ENCODE data around the gene RCAN1.
"Not testable (repeated sequence)": the region's sequence is repeated elsewhere in the genome, so short reads cannot be mapped to it uniquely, and the experiment has no call there.

Gene RCAN1

GRCh38 chr21:34554670-34555069, 60.2 kb downstream of the RCAN1 start:
- not testable (repeated sequence) for DNase-seq; H3K23ac ChIP-seq (ENCODE audit: low read length); H2BK5ac ChIP-seq (ENCODE audit: low read depth, low read length, poor library complexity); H3K18ac ChIP-seq (ENCODE audit: low read length); H2AFZ ChIP-seq (ENCODE audit: insufficient read depth, low read length, poor library complexity); H3K4me1 ChIP-seq (ENCODE audit: control insufficient read depth in 1 of 2, insufficient read depth in 2 of 2, low read length in 2 of 2); H4K91ac ChIP-seq (ENCODE audit: low read depth, low read length); H4K8ac ChIP-seq (ENCODE audit: low read depth, low read length); H3K4me3 ChIP-seq (ENCODE audit: low read depth, low read length); H3K14ac ChIP-seq (ENCODE audit: low read length); H3K27ac ChIP-seq (ENCODE audit: low read depth, low read length); H4K12ac ChIP-seq (ENCODE audit: low read depth, low read length); H3K79me2 ChIP-seq (ENCODE audit: control insufficient read depth, insufficient read depth, low read length, poor library complexity); H2BK120ac ChIP-seq (ENCODE audit: insufficient read depth, low read length, poor library complexity); H3K4ac ChIP-seq (ENCODE audit: low read depth, low read length); H2BK12ac ChIP-seq (ENCODE audit: low read length); H3K4me2 ChIP-seq (ENCODE audit: low read length); H3K36me3 ChIP-seq (ENCODE audit: control insufficient read depth in 1 of 2, insufficient read depth in 2 of 2, low read length in 2 of 2); H3K27me3 ChIP-seq (ENCODE audit: insufficient read depth, low read length); H3K9ac ChIP-seq (ENCODE audit: low read length); H2AK5ac ChIP-seq (ENCODE audit: low read length); H3K9me3 ChIP-seq (ENCODE audit: insufficient read depth, low read depth, low read length); H3K79me1 ChIP-seq (ENCODE audit: low read length)
- WGBS (ENCODE audit: extremely low coverage, insufficient coverage, insufficient read length), result no CpG with 5 or more reads among the region's 2 CpGs

DNA sequence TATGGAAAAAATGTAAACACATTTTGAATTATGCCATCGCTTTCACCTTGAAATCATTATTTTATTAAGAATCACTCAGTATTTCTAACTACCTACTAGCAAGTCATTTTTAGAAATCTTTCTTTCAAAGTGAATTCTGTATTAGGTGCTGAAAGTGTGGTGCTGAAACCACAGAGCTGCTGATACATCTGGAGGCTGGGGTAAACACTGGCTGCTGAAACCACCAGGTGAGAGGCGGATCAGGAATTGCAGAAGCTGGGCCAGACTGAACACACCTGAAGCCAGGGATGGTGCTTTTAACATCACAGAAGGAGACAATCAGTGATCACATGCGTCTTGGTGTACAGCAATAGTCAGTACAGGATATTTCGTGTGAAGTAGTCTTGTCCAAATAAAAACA, 60.7 kb downstream of the RCAN1 start:
- no CpG with 5 or more reads among the region's 4 CpGs for WGBS (ENCODE audit: extremely low coverage, insufficient coverage, insufficient read length)
- Histone ChIP-seq H4K91ac (ENCODE audit: low read depth, low read length) (no peak overlapping the region), H3K4me2 (ENCODE audit: low read length) (no peak overlapping the region), H2BK120ac (ENCODE audit: insufficient read depth, low read length, poor library complexity) (no peak overlapping the region), H3K4me3 (ENCODE audit: low read depth, low read length) (no peak overlapping the region), H3K79me2 (ENCODE audit: control insufficient read depth, insufficient read depth, low read length, poor library complexity) (no peaks in the 10 kb centered on the region), H3K27me3 (ENCODE audit: insufficient read depth, low read length) (no peaks in the 10 kb centered on the region), H3K9me3 (ENCODE audit: insufficient read depth, low read depth, low read length) (peaks cover 4% of the 10 kb centered on the region), H2AK5ac (ENCODE audit: low read length) (no peak overlapping the region), H3K4ac (ENCODE audit: low read depth, low read length) (no peak overlapping the region), H3K27ac (ENCODE audit: low read depth, low read length) (no peak overlapping the region), H3K14ac (ENCODE audit: low read length) (no peak overlapping the region), H2BK5ac (ENCODE audit: low read depth, low read length, poor library complexity) (no peak overlapping the region), H4K12ac (ENCODE audit: low read depth, low read length) (no peak overlapping the region), H3K9ac (ENCODE audit: low read length) (no peak overlapping the region), H2BK12ac (ENCODE audit: low read length) (no peak overlapping the region), H3K79me1 (ENCODE audit: low read length) (no peaks in the 10 kb centered on the region), H3K23ac (ENCODE audit: low read length) (no peak overlapping the region), H3K36me3 (ENCODE audit: control insufficient read depth in 1 of 2, insufficient read depth in 2 of 2, low read length in 2 of 2) (no peaks in the 10 kb centered on the region), H2AFZ (ENCODE audit: insufficient read depth, low read length, poor library complexity) (no peak overlapping the region), H4K8ac (ENCODE audit: low read depth, low read length) (no peak overlapping the region), H3K18ac (ENCODE audit: low read length) (no peak overlapping the region), H3K4me1 (ENCODE audit: control insufficient read depth in 1 of 2, insufficient read depth in 2 of 2, low read length in 2 of 2) (peaks cover 0 to 3% of the 10 kb centered on the region in 2 experiments)
- DNase-seq, result no peak

DNA sequence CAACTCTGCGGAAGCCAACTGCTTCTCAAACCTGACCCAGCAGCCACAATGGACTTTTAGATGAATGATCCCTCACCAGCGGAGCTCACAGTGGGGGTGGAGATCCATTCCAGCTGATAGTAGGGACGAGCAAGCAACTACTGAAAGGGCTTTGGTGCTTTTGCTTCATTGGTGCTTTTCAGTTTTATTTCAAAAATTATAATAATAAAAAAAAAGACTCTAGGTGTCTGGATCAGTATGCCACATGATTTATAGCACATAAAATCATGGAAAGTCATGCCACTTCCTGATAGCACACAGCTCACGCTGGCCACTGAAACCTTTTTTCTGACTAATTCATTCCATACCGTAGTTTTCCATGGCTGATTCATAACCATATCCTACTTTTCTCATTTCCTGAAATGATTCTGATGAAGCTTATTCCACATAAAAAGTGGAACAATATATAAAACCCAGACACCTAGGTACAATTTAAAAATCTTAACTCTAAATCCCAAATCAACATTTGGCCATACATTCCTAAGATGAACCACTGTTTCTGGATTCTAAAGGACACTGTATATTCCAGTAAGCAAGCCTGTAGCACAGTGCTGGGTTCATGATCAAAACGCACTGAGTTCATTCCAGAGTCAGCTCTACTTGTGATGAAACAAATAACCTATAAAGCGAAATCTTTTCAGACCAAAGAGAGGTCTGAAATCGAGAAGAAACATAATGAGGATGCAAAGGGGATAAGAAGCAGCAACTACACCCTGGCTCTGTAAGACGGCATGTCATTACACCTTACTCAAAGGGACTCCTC, 61.6 kb downstream of the RCAN1 start:
- no peaks in the 10 kb centered on the region for H3K79me1 ChIP-seq (ENCODE audit: low read length)
- no peak overlapping the region for H3K14ac ChIP-seq (ENCODE audit: low read length)
- no peak overlapping the region for H4K91ac ChIP-seq (ENCODE audit: low read depth, low read length)
- H2BK120ac ChIP-seq (ENCODE audit: insufficient read depth, low read length, poor library complexity), result no peak overlapping the region
- no peak overlapping the region for H3K4me2 ChIP-seq (ENCODE audit: low read length)
- no peak overlapping the region for H4K12ac ChIP-seq (ENCODE audit: low read depth, low read length)
- H2BK5ac ChIP-seq (ENCODE audit: low read depth, low read length, poor library complexity), result no peak overlapping the region
- no peak overlapping the region for H3K18ac ChIP-seq (ENCODE audit: low read length)
- no peaks in the 10 kb centered on the region for H3K36me3 ChIP-seq (ENCODE audit: control insufficient read depth in 1 of 2, insufficient read depth in 2 of 2, low read length in 2 of 2)
- no peak overlapping the region for H3K27ac ChIP-seq (ENCODE audit: low read depth, low read length)
- H3K9me3 ChIP-seq (ENCODE audit: insufficient read depth, low read depth, low read length), result peaks cover 4% of the 10 kb centered on the region
- peak in 1 of 2 donors; percentile 65 for DNase-seq
- peaks cover 0 to 4% of the 10 kb centered on the region in 2 experiments for H3K4me1 ChIP-seq (ENCODE audit: control insufficient read depth in 1 of 2, insufficient read depth in 2 of 2, low read length in 2 of 2)
- H2AK5ac ChIP-seq (ENCODE audit: low read length), result no peak overlapping the region
- no peak overlapping the region for H3K4ac ChIP-seq (ENCODE audit: low read depth, low read length)
- no peaks in the 10 kb centered on the region for H3K79me2 ChIP-seq (ENCODE audit: control insufficient read depth, insufficient read depth, low read length, poor library complexity)
- no peak overlapping the region for H3K23ac ChIP-seq (ENCODE audit: low read length)
- H3K9ac ChIP-seq (ENCODE audit: low read length), result no peak overlapping the region
- no peak overlapping the region for H2AFZ ChIP-seq (ENCODE audit: insufficient read depth, low read length, poor library complexity)
- no peak overlapping the region for H3K4me3 ChIP-seq (ENCODE audit: low read depth, low read length)
- WGBS (ENCODE audit: extremely low coverage, insufficient coverage, insufficient read length), result no CpG with 5 or more reads among the region's 9 CpGs
- no peak overlapping the region for H2BK12ac ChIP-seq (ENCODE audit: low read length)
- H3K27me3 ChIP-seq (ENCODE audit: insufficient read depth, low read length), result no peaks in the 10 kb centered on the region
- H4K8ac ChIP-seq (ENCODE audit: low read depth, low read length), result no peak overlapping the region

GRCh38 chr21:34552360-34553098, 62.4 kb downstream of the RCAN1 start:
- no peaks in the 10 kb centered on the region for H3K79me2 ChIP-seq (ENCODE audit: control insufficient read depth, insufficient read depth, low read length, poor library complexity)
- H3K27ac ChIP-seq (ENCODE audit: low read depth, low read length), result no peak overlapping the region
- peaks cover 4% of the 10 kb centered on the region for H3K9me3 ChIP-seq (ENCODE audit: insufficient read depth, low read depth, low read length)
- H3K18ac ChIP-seq (ENCODE audit: low read length), result no peak overlapping the region
- H3K4me3 ChIP-seq (ENCODE audit: low read depth, low read length), result no peak overlapping the region
- no peak overlapping the region for H2BK120ac ChIP-seq (ENCODE audit: insufficient read depth, low read length, poor library complexity)
- H4K8ac ChIP-seq (ENCODE audit: low read depth, low read length), result no peak overlapping the region
- H3K23ac ChIP-seq (ENCODE audit: low read length), result no peak overlapping the region
- H4K12ac ChIP-seq (ENCODE audit: low read depth, low read length), result no peak overlapping the region
- H3K4me1 ChIP-seq (ENCODE audit: control insufficient read depth in 1 of 2, insufficient read depth in 2 of 2, low read length in 2 of 2), result peaks cover 0 to 4% of the 10 kb centered on the region in 2 experiments
- H3K14ac ChIP-seq (ENCODE audit: low read length), result no peak overlapping the region
- no peak overlapping the region for H2AK5ac ChIP-seq (ENCODE audit: low read length)
- no peaks in the 10 kb centered on the region for H3K27me3 ChIP-seq (ENCODE audit: insufficient read depth, low read length)
- WGBS (ENCODE audit: extremely low coverage, insufficient coverage, insufficient read length), result no CpG with 5 or more reads among the region's 7 CpGs
- H2BK5ac ChIP-seq (ENCODE audit: low read depth, low read length, poor library complexity), result no peak overlapping the region
- no peak overlapping the region for H3K4ac ChIP-seq (ENCODE audit: low read depth, low read length)
- no peak overlapping the region for H3K9ac ChIP-seq (ENCODE audit: low read length)
- H3K36me3 ChIP-seq (ENCODE audit: control insufficient read depth in 1 of 2, insufficient read depth in 2 of 2, low read length in 2 of 2), result no peaks in the 10 kb centered on the region
- H4K91ac ChIP-seq (ENCODE audit: low read depth, low read length), result no peak overlapping the region
- H2AFZ ChIP-seq (ENCODE audit: insufficient read depth, low read length, poor library complexity), result no peak overlapping the region
- H2BK12ac ChIP-seq (ENCODE audit: low read length), result no peak overlapping the region
- no peak overlapping the region for H3K4me2 ChIP-seq (ENCODE audit: low read length)
- no peaks in the 10 kb centered on the region for H3K79me1 ChIP-seq (ENCODE audit: low read length)
- DNase-seq, result peak; percentile 59 to 90

All from trophoblast cell (in vitro differentiated cells and primary cell).